ENCODE measurements around the gene TWF2.
A peak's percentile ranks its signal among the peaks of the same experiment; 100 is the strongest.

Gene TWF2

DNA sequence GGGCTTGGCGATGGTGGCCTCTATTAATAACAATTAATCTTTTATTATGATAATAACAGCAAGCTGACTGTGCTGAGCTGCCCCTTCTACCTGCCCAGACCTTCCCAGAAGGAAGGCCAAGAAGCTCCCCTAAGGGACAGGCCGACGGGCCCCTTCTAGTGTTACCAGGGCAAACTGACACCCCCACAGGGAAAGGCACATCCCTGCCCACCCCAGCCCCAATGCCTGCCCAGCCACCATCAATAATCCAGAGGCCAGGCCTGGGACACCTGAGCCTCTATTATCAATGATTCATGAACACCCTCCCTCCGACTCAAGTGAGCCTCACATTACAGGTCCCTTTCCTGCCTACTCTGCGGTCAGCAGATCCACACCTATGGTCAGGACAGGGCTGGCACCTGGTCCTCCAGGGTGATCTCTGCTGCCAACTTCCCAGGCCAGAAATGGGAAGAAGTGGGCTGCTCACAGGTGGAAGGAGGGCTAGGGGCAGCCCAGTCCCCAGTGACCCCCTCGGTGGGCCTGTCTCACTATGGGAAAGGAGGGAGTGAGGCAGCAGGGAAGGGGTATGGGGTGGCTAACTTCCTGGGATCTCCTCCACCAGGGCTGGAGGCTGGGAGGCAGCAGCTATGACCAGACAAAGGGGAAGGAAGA is 1.8 kb downstream of the TWF2 start:
- DNase-seq: no peak

DNA sequence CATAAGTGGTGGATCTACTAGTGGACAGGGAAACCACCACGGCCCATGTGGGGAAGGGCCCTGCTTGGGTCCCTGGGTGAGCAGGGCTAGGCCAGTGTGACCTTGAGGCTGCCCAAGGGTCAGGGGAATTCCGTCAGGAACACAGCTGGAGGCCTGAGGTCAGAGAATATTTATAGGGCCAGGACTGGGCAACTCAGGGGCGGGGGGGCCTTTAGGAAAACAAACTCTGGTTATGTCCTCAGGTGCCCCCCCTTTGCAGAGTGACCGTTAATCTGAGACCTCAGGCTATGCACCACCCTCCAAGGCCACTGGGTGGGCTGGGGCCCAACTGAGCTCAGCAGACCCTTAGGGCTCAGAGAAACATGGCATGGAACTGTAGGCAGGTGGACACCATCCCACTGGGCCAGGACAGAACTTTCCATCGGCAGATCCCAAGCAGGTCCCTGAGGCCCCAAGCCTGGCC is 2.5 kb downstream of the TWF2 start:
- no peak for DNase-seq

DNA sequence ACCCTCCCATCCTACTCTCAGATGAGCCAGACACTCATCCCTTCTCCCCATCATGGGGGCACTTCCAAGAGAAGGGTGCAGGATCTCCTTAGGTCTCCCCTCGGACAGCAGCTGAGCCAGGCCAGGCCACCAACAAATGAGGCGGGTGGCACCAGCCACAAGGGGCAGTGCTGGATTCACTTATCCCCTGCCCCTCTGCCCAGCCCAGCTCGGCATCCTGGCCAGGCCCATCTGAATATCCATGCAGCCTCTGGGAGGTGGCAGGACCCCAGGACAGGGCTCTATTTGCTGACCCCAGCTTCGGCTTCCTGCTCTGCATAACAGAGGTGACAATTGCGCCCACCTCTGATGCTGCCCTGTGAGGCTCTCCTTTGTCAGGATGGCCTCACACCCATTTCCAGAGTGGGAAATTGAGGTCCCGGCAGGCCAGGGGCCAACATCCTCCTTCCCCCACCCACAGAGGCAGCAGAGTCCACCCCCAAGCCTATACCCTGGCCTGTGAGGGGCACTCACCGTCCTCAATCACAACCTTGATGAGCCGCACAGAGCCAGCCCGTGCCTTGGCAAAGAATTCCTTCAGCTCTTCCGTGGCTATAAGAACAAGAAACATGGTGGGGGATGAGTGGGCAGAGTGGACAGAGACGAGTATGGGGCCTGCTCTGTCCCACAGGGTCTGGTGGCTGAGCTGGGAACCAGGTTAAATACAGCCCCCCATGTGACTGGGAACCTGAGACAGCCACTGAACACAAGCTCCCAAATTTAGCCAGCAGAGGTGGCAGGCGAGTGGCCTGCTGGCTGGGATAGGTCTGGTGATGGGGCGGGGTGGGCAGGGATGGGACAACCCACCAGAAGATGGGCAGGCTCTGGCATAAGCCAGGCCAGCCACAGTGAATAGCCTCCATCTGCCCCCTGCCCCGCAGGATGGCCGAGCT is 4.2 kb downstream of the TWF2 start:
- no peak for DNase-seq

DNA sequence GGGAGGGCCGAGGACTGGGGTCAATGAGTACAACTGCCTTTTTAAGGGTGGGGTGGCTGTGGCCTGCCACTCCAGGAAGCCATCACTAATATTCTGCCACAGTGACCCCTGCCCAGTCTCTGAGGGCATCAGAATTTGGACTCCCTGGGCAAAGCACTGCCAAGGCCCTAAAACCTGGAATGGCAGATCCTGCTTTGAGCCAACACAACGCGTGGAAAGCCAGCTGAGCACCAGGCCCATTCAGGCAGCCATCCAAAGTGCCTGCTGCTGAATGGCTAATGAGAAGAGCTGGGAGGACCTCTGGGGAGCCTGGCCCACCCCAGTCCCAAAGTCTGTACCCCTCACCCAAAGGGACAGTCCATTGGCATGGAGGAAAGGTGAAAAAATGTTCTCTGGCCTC is 5.0 kb downstream of the TWF2 start:
- no peak for DNase-seq

DNA sequence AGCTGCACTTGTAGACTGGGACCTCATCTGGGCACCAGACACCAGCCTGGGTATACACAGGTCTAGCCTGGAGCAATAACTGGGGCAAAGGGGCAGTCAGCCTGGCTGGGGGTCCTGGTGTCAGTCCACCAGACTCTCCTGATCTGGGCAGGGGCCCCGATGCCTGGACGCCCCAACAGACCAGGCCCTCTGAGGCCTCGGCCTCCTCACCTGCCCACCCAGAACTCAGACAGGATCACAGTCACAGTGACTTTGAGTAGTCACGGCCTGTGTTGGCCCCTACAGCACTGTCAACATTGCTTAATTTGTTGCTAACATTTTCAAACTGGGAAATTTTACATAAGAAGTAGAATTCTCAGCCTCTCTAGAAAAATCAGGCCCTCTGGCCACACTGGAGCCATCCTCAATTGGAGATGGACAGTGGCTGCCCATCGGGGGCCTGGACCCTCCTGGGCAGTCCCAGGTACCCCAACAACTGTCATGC is 5.8 kb downstream of the TWF2 start:
- DNase-seq: no peak

DNA sequence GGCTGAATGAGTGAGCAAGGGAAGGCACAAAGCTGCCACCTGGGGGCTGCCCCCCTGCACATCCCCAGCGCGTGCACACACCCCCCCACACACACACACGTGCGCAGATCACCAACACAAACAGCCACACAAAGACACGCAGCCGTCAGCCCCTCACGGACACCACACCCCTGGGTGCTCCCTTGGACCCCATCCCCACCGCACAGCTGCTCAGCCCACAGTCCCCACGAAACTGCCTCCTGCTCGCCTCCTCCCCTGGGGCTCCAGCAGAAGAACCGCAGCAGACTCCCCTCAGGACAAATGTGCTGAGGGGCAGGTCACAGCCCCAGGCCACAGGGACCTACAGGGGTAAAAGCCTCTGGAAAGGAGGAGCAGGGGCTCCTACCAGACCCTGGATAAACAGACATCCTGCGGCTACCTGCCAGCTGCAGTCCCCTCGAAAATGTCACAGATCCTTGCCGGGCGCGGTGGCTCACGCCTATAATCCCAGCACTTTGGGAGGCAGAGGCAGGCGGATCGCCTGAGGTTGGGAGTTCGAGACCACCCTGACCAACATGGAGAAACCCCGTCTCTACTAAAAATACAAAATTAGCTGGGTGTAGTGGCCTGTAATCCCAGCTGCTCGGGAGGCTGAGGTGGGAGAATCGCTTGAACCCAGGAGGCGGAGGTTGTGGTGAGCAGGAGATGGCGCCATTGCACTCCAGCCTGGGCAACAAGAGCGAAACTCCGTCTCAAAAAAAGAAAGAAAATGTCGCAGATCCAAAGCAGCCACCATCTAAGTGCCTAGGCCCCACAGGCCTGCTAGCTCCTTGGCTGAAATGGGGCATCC is 6.5 kb downstream of the TWF2 start:
- peak in 1 of 2 donors; percentile 50 for DNase-seq

DNA sequence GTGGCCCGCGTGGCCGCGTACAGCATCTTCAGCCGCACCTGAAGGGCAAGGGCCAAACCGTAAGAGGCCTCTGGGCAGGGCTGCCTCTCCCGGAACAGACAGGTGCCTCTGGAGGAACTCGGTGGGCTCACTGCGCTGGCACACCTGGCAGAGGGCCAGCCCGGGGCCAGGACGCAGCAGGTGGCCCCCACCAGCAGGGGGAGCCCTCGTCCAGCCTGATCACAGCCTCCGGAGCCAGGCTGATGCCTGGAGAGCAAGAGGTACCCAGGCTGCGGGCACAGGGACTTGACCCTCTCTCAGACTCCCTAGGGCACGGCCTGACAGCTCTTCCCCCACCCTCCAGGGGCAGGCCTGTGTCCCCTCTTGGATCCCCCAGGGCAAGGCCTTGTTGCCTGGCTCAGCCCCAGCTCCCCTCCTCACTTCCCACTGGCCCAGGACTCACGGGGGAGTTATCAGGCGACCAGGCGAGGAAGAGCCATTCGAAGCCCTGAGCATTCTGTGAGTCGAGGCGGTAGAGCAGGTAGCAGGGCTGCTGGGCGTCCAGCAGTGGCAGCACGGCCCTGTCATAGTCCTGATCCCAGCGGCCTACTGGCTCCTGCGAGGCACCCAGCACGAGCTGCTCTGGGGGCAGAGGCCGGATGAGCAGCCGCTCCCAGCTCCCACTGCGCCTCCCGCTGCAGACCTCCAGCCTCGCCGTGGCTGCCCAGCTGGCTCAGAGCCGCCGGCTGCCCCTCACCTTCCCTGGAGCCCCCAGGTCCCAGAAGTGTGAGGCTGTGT is 7.3 kb downstream of the TWF2 start:
- peak; percentile 85 to 86 for DNase-seq

DNA sequence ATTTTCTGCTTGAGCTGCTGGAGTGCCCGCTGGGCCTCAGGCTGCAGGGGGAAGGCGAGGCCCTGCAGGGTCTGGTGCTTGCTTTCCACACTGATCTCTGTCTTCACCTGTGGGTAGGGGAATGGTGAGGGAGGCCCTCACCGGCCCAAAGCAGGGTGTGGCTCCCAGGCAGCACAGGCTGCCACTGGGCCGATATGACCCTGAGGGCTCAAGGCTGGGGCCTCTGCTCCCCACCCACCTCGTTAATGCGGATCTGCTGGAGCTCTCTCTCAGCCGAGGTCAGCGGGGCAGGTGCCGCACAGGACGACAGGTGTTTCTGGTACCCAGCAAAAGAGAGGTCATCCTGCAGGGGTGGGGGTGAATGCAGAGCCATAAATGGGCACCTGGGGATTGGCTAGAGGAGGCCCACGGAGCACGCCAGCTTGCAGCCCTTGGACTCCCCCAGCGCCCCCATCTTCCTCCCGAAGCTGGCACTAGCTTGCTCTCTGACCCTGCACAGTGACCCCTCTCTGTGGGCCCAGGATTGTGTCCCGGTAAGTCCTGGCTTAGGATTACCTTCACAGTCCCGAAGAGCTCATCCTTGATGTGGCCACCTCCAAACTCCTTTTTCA is 8.0 kb downstream of the TWF2 start:
- DNase-seq: no peak

DNA sequence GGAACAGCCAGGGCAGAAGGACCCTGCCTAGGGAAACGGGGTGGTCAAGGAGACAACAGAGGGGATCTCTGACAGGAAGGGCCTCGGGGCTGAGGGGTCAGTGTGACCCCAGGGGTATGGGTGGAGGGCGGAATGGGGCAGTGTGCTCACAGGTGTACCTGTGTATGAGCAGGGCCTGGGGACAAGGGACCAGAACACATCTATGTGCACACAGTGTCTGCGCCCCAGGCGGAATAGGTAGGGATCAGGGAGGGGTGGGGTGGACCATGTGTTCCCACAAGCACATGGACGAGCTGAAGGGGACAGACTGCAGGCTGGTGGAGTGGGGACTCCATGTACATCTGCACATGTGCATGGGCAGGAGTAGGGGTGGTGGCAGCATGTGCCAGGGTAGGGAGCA is 8.5 kb downstream of the TWF2 start:
- DNase-seq: no peak

DNA sequence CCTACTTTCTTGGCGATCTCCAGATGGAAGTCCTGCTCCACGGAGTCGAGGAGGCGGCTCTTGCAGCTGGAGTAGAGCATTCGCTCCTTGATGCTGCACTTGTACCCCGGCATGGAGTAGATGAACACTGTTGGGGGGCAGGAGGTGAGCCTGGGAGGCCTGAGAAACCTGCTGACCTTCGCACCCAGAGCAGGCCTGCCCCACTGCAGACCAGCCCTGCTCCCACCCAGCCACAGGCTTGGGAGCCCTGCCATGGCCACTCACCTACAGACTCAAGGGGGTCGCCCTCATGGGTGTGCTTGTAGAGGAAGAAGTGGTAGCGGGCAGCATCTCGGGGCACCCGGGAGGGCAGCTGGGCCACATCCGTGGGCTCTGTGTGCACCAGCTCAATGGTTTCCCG is 9.3 kb downstream of the TWF2 start:
- DNase-seq: no peak

DNA sequence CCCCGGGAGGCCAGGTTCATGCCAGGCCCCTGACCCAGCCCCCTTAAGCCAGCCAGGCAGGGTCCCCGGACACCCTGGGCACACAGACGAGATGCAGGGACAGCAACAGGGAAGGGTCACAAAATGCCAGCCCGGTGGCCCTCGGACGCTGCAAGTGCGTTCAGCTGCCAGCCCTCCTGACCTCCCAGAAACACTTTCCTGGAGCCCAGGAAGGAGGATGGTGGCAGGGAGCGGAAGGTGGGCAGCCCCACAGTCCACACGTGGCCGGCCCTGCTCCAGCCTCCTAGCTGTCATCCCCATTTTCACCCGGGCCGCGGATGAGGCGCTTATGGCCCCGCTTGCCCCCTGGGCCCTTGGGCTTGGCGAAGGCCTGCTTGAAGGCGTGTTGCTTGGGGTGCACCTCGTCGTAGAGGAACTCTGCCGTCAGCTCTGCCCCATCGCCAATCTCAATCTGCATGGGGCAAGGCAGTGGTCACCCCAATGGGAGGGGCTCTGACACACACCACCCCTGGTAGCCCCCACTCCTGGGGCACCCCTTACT is 10.1 kb downstream of the TWF2 start:
- no peak for DNase-seq

DNA sequence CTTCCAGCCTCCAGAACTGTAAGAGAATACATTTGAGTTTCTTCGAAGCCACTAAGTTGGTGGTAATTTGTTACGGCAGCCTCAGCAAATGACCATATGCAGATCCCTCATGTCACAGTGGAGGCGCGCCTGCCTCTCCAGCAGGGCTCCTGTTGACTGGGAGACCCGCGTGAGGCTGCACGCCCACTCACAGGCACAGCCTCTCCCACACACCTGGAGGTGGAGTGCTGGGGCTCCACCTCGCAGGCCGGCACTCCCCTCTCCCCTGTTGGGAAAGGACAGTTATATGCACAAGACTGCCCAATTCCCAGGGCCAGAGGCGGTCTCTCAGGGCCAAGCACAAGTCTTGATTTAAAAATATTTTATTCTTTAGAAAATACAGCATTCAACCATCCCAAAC is 10.7 kb downstream of the TWF2 start:
- DNase-seq: no peak

DNA sequence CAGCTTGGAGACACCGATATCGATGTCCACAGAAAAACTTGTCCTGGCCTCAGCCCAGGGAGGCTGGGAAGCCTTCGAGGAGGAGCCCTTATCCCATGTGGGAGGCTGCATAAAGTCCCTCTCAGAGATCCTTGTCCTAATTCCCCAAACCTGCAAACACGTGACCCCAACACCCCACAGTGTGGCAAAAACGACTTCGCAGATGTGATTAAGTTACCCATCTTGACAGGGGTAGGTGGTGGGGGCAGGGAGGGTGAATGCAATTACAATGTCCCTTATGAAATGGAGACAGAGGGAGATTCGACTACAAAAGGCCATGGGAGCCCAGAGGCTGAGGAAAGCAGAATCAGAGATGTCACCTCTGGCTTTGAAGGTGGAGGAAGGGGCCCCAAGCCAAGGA is 11.2 kb downstream of the TWF2 start:
- no peak for DNase-seq

DNA sequence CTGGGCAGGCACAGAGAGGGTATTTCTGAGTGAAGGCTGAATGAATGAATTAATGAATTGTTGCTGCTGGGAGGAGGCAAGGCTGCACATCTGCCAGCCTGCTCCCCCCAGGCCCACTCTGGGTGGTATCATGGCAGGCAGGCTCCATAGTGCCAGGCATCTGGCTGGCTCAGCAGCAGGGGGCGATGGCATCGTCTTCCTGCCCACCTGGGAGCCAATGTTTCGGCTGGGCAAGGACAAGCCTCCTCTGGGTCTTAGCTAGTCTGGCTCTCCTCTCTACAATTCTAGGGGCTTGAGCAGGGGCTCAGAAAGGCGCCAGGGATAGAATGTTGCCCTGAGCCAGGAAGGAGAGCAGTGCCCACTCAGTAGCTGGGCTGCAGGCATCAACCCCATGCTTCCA is 11.8 kb downstream of the TWF2 start:
- no peak for DNase-seq

DNA sequence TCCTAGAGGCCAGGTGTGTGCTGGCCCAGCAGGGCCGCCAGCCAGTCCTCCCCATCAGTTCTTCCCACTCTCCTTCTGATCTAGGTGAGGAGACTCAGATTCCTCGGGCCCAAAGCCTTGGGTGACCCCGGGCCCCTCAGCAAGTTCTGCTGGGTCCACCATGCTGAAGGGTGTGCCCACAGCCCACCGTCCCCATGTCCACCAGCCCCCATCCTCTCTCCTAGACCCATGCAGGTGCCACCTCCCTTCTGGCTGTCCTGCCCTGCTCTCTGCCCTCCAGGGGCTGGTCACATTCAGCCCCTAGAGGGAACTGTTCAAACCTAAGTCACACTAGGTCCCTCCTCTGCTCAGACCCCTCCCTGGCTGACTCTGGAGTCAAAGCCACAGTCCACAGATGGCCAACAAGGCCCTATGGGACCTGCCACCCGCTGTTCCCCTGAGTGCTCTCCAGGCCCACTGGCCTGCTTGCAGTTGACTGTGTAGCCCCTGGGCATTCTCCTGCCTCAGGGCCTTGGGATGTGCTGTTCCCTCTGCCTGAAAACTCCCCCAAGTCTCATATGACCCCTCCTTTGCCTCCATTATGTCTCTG is 12.6 kb downstream of the TWF2 start:
- no peak for DNase-seq

DNA sequence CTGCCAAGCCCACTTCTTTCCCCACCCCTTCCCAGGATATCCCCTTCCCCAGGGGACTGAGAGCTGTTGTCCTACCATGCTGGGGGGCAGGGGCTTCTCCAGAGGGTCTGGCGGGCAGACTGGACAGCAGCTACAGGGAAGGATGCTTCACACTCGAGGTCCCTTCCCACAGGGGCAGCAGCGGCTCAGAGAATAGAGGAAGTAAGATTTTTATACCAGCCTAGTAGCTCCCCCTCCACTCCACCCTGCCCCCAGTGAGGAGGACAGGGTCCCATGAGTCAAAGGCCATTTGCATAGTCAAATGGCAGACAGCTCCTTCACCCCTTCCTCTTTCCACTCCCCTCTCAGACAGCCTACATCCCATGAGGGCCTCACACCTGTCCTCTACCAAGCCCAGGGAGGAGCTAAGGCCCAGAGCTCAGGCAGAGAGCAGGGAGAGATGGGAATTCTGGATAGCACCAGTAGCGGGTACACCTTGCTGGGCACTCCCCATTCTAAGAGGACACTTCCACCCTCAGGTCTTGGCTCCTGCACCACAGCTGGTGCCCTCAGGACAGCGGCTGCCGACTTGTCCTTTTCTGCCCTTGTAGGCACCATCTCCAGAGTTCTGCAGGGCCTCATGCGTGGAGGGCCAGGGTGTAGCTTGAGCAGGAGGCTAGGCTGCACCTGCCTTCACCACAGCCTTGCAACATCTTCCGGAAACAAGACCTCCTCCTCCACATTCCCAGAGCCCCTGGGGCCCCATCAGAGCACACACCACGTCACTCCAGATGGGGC is 13.3 kb downstream of the TWF2 start, which contains the start of gene TLR9:
TLR9 (minus strand) TSS at position 194 of the 777 bp plus-strand sequence; CDS start at position 78, 116 bp downstream.
- peak in 1 of 2 donors; percentile 78 for DNase-seq

DNA sequence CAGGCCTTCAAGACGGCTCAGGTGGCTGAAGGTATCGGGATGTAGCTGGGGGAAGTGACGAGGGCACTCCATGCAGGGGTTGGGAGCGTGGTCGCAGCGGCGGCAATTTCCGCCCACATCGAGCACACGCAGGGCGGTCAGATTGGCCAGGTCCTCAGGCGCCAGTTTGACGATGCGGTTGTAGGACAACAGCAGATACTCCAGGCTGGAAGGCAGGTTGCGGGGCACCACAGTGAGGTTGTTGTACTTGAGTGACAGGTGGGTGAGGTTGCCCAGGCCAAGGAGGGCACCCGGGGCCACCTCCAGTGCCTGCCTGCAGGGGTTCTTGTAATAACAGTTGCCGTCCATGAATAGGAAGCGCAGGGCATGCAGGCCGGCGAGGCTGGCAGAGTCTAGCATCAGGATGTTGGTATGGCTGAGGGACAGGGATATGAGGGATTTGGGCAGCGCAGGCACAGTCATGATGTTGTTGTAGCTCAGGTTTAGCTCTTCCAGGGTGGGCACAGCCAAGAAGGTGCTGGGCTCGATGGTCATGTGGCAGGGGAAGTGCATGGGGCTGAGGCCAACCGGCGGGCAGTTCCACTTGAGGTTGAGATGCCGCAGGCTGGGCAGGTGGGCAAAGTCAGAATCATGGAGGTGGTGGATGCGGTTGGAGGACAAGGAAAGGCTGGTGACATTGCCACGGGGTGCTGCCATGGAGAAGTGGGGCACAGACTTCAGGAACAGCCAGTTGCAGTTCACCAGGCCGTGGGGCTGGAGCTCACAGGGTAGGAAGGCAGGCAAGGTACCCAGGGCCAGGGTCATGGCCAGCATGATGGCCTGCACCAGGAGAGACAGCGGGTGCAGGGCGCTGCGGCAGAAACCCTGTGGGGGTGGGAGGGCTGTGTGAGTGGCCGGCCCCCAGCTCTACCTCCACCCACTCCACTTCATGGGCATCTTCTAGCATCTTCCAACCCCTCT is 15.2 kb downstream of the TWF2 start:
- DNase-seq: no peak

DNA sequence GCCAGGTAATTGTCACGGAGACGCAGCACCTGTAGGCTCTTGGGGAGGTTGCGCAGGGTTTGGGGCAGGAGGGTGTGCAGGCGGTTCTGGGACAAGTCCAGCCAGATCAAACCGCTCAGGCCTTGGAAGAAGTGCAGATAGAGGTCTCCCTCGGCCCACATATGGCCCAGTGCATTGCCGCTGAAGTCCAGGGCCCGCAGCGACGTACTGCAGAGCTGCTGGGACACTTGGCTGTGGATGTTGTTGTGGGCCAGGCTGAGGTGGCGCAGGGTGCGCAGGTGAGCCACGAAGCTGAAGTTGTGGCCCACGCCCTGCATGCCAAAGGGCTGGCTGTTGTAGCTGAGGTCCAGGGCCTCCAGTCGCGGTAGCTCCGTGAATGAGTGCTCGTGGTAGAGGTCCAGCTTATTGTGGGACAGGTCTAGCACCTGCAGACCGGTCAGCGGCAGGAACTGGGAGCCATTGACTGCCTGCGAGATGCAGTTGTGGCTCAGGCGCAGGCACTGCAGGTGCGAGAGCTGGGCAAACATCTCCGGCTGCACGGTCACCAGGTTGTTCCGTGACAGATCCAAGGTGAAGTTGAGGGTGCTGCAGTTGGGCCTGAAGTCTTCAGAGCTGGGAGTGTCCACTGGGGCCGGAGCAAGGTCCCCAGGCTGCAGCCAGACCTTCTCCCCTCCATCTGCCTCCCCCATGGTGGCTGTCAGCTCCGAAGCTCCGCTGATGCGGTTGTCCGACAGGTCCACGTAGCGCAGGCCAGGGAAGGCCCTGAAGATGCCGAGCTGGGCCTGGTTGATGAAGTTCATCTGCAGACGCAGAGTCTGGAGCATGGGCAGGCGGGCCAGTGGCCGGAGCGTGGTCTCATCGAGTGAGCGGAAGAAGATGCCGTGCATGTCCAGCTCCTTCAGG is 16.4 kb downstream of the TWF2 start:
- no peak for DNase-seq
